ENCODE data around the gene POU2AF1. TPM values are rescaled to one million over a fixed set of nuclear protein-coding genes. Genes with fewer than 3 reads are reported as not detected.
"Not testable (repeated sequence)": the region's sequence is repeated elsewhere in the genome, so short reads cannot be mapped to it uniquely, and the experiment has no call there.

Gene POU2AF1
- total and polyA plus RNA-seq, 2 of the 13 experiments (the other 11 are each of a cell fraction or from before 2014, with no cell fraction given) = 1.9 to 3.6 TPM

DNA sequence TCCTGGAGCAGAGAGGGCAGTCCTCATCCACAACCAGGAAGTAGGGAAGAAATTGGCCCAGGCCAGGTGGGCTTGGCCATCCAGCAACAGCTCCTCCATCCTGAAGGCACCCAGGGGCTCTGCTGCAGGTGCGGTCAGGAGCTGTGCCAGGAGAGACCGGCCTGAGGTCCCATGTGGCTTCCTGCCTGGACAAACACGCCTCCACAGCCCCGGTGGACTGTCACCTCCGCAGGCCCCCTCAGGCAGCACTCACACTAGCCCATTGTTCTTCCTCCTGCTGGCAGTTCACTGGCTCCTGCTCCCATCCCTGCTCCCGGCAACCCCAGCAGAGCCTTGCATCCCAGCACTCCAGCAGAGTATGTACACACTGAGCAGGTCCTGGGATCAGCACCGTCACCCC is 16.0 kb upstream of the POU2AF1 start (continued):
- TF ChIP-seq HNRNPK (IDR thresholded peaks at IDR 0.05; ENCODE audit: low read depth, low read length, poor library complexity, severe bottlenecking) = no peak

DNA sequence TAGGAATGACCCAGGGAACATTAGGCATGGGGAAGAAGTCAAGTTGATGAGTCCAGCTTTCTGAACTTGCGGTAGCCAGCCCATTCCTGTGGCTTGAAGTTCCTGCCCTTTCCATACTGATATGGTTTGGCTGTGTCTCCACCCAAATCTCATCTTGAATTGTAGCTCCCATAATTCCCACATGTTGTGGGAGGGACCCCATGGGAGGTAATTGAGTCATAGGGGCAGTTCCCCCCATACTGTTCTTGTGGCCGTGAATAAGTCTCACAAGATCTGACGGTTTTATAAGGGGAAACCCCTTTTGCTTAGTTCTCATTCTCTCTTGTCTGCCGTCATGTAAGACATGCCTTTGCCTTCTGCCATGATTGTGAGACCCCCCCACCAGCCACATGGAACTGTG is 15.1 kb upstream of the POU2AF1 start:
- H3K36me3 ChIP-seq (replicated peaks in 1 of 2; ENCODE audit: control insufficient read depth in 1 of 2, insufficient read depth in 2 of 2, low read length in 2 of 2); in situ Hi-C loops (cut with HindIII; ENCODE audit: extremely low pct_ligation_motif_present, low pct_unique_long_range_greater_than_20kb); FAIRE-seq; H3K27me3 ChIP-seq (ENCODE audit: control insufficient read depth in 1 of 2, insufficient read depth in 2 of 2, low read length in 2 of 2); H3K4me3 ChIP-seq (replicated peaks in 1 of 3; ENCODE audit: insufficient read depth in 1 of 3, low read depth in 2 of 3, low read length in 3 of 3); H4K20me1 ChIP-seq (ENCODE audit: insufficient read depth, low read length); H2AFZ ChIP-seq (ENCODE audit: low read length); BruUV-seq (replicated peaks); H3K79me2 ChIP-seq (ENCODE audit: insufficient read depth, low read length); CTCF ChIA-PET (ENCODE audit: low intra/inter-chr PET ratio, low total read pairs); DNase-seq (ENCODE audit: low spot score); ATAC-seq; H3K27ac ChIP-seq (ENCODE audit: extremely low read length, insufficient read depth, low read length); H3K9ac ChIP-seq (ENCODE audit: insufficient read depth, low read depth, low read length); H3K9me3 ChIP-seq (ENCODE audit: low read length): not testable (repeated sequence)
- H3K4me2 ChIP-seq (ENCODE audit: low read depth, low read length) = 0 out of 2 replicates have a peak overlapping the region, but pooled peaks have one; percentile 9
- intact Hi-C loops (cut with micrococcal nuclease; ENCODE audit: unreplicated experiment) = loop anchor here (2.0 kb wide), 1 partner anchor 33 kb away; no protein-coding TSS in a partner anchor
- WGBS (ENCODE audit: low lambda C conversion rate) = 71% methylated on average over 4 of the region's 4 CpGs
- peaks cover 77% of the 10 kb centered on the region for H3K4me1 ChIP-seq (ENCODE audit: insufficient read depth, low read length)
- POLR2A ChIA-PET = interaction anchor here (0.9 to 2.6 kb wide), 3 partner anchors 23 to 74 kb away, joined by 3 to 6 read pairs (median 5); no protein-coding TSS in a partner anchor

DNA sequence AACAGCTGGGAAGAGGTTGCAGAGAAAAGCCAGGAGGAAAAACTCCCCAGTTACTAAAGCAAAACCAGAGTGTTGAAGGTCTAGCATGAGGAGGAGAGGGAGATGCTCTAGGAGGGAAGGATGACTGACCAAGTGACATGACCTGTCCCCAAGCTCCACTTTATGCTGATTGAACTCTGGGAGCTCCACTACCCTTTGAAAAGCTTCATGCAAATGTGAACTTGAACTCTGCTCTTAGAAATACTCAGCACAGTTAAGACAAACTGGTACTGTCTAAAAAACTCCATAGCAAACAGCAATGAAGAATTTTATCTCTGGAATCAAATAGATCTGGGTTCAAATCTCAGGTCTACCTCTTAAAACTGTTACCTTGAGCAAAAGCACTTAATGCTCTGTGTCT is 14.5 kb upstream of the POU2AF1 start:
- Histone ChIP-seq H3K9me3 (ENCODE audit: low read length) (no peaks in the 10 kb centered on the region), H3K4me1 (ENCODE audit: insufficient read depth, low read length) (peaks cover 77% of the 10 kb centered on the region), H2AFZ (ENCODE audit: low read length) (no peak overlapping the region), H3K79me2 (ENCODE audit: insufficient read depth, low read length) (no peaks in the 10 kb centered on the region), H4K20me1 (ENCODE audit: insufficient read depth, low read length) (no peaks in the 10 kb centered on the region), H3K36me3 (replicated peaks in 1 of 2; ENCODE audit: control insufficient read depth in 1 of 2, insufficient read depth in 2 of 2, low read length in 2 of 2) (no peaks in the 10 kb centered on the region), H3K27me3 (ENCODE audit: control insufficient read depth in 1 of 2, insufficient read depth in 2 of 2, low read length in 2 of 2) (no peaks in the 10 kb centered on the region), H3K4me3 (replicated peaks in 1 of 3; ENCODE audit: insufficient read depth in 1 of 3, low read depth in 2 of 3, low read length in 3 of 3) (no peak overlapping the region), H3K27ac (ENCODE audit: extremely low read length, insufficient read depth, low read length) (no peak overlapping the region), H3K4me2 (ENCODE audit: low read depth, low read length) (0 out of 2 replicates have a peak overlapping the region, but pooled peaks have one; percentile 9), H3K9ac (ENCODE audit: insufficient read depth, low read depth, low read length) (no peak overlapping the region)
- ChIA-PET CTCF (ENCODE audit: low intra/inter-chr PET ratio, low total read pairs) (interaction anchor here (0.7 kb wide), 1 partner anchor 110 kb away, joined by 3 read pairs; no protein-coding TSS in a partner anchor), POLR2A (interaction anchor here (2.5 kb wide), 1 partner anchor 33 kb away, joined by 5 read pairs; no protein-coding TSS in a partner anchor)
- in situ Hi-C loops (cut with HindIII; ENCODE audit: extremely low pct_ligation_motif_present, low pct_unique_long_range_greater_than_20kb) = no loop called here
- BruUV-seq (replicated peaks) = no TSS peak
- FAIRE-seq (peak; percentile 47), DNase-seq (ENCODE audit: low spot score) (peak; percentile 27), ATAC-seq (no peak)
- intact Hi-C loops (cut with micrococcal nuclease; ENCODE audit: unreplicated experiment) = no loop called here
- TF ChIP-seq PPARG (CRISPR knock-in tag; conservative IDR thresholded peaks at IDR 0.05) = 0 out of 2 replicates have a peak, but pooled peaks have one; percentile 26
- TF ChIP-seq, protein P1, sequence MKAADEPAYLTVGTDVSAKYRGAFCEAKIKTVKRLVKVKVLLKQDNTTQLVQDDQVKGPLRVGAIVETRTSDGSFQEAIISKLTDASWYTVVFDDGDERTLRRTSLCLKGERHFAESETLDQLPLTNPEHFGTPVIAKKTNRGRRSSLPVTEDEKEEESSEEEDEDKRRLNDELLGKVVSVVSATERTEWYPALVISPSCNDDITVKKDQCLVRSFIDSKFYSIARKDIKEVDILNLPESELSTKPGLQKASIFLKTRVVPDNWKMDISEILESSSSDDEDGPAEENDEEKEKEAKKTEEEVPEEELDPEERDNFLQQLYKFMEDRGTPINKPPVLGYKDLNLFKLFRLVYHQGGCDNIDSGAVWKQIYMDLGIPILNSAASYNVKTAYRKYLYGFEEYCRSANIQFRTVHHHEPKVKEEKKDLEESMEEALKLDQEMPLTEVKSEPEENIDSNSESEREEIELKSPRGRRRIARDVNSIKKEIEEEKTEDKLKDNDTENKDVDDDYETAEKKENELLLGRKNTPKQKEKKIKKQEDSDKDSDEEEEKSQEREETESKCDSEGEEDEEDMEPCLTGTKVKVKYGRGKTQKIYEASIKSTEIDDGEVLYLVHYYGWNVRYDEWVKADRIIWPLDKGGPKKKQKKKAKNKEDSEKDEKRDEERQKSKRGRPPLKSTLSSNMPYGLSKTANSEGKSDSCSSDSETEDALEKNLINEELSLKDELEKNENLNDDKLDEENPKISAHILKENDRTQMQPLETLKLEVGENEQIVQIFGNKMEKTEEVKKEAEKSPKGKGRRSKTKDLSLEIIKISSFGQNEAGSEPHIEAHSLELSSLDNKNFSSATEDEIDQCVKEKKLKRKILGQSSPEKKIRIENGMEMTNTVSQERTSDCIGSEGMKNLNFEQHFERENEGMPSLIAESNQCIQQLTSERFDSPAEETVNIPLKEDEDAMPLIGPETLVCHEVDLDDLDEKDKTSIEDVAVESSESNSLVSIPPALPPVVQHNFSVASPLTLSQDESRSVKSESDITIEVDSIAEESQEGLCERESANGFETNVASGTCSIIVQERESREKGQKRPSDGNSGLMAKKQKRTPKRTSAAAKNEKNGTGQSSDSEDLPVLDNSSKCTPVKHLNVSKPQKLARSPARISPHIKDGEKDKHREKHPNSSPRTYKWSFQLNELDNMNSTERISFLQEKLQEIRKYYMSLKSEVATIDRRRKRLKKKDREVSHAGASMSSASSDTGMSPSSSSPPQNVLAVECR (CRISPR knock-in tag; IDR thresholded peaks at IDR 0.05; ENCODE audit: borderline replicate concordance) = 0 out of 2 replicates have a peak, but pooled peaks have one; percentile 1
- no peak for TF ChIP-seq EED (CRISPR knock-in tag; IDR thresholded peaks at IDR 0.05)
- TF ChIP-seq NFE2 (CRISPR knock-in tag; IDR thresholded peaks at IDR 0.05) = no peak
- TF ChIP-seq SETDB1 (CRISPR knock-in tag; IDR thresholded peaks at IDR 0.05; ENCODE audit: borderline replicate concordance) = no peak
- no peak for TF ChIP-seq ZNF143 (CRISPR knock-in tag; IDR thresholded peaks at IDR 0.05)
- no peak for TF ChIP-seq PCBP1 (IDR thresholded peaks at IDR 0.05; ENCODE audit: borderline replicate concordance, low read depth, low read length)
- peak; percentile 61 for TF ChIP-seq RARA (CRISPR knock-in tag; IDR thresholded peaks at IDR 0.05)
- TF ChIP-seq NCOR1 (IDR thresholded peaks at IDR 0.05; ENCODE audit: borderline replicate concordance, low read length) = 0 out of 2 replicates have a peak, but pooled peaks have one; percentile 17
- TF ChIP-seq ZKSCAN1 (IDR thresholded peaks at IDR 0.05; ENCODE audit: low read length) = no peak
- no peak for TF ChIP-seq ZNF703 (CRISPR knock-in tag; IDR thresholded peaks at IDR 0.05; ENCODE audit: borderline replicate concordance)
- TF ChIP-seq HNF4A (CRISPR knock-in tag; IDR thresholded peaks at IDR 0.05) = peak; percentile 17
- no peak for TF ChIP-seq ZNF773 (CRISPR knock-in tag; IDR thresholded peaks at IDR 0.05; ENCODE audit: borderline replicate concordance)
